Frontal cortex (tissue), 4 donors: ENCODE data around the gene KLHL3. TPM values are rescaled to one million over a fixed set of nuclear protein-coding genes. Genes with fewer than 3 reads are reported as not detected.
"Not testable (repeated sequence)": the region's sequence is repeated elsewhere in the genome, so short reads cannot be mapped to it uniquely, and the experiment has no call there.

ENCODE experiments used
- DNase-seq, 2 donors: peaks; one replicate each; pipeline ENCODE4 v3.0.0; 2012; ENCODE audit warnings: low spot score in 2 of 2
- FAIRE-seq: peaks from 2 replicates; lab custom pipeline; 2012; peaks lifted over from hg19 to GRCh38; lab: Jason Lieb, UNC
- total RNA-seq: library from RNA; depleted of rRNA; stranded (reverse); fragments of >200 nt; gene quantifications from one replicate; pipeline ENCODE4 v1.2.3, GENCODE V29; 2014
- donor health status: control.
- donor health status: control.
- donor health status: control.

KLHL3 gene, protein sequence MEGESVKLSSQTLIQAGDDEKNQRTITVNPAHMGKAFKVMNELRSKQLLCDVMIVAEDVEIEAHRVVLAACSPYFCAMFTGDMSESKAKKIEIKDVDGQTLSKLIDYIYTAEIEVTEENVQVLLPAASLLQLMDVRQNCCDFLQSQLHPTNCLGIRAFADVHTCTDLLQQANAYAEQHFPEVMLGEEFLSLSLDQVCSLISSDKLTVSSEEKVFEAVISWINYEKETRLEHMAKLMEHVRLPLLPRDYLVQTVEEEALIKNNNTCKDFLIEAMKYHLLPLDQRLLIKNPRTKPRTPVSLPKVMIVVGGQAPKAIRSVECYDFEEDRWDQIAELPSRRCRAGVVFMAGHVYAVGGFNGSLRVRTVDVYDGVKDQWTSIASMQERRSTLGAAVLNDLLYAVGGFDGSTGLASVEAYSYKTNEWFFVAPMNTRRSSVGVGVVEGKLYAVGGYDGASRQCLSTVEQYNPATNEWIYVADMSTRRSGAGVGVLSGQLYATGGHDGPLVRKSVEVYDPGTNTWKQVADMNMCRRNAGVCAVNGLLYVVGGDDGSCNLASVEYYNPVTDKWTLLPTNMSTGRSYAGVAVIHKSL
- total RNA-seq: 13.0 TPM

DNA sequence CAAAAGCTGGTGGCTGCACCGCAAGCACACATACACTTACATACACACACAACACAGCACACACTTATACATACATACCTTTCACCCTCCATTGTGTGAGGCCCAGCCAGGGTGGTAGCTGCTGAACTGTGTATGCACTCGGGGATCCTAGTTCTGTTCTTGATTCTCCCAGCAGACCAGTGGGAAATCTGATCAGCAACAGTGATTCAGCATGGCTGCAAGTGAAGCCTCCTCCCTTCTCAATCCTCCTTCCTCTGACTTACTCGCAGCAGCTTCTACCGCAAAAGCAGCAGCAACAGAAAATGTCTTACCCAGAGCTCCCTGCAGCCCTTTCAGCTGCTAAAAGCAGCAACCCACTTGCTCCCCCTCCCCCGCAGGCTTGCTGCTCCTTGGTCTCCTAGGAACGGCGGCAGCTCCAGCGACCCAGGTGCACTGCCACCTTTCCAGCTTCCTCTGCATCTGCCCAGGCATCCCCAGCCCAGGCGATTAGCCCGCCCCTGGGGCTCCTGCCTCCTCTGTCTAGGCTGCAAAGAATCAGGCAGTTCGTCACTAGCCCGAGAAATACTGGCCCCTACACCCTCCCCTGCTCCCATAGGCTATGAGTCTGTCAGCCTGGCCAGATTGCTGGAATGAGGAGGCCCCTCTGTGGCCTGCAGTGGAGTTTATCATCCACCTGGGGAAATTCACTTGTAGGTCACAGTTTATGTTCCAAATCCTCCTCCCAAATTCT is at the start of gene KLHL3:
TSS of gene KLHL3 (minus strand) at position 535 of the 730 bp plus-strand sequence. CDS start at position 92, 443 bp downstream.
- DNase-seq (peak in 1 of 2 donors; percentile 31), FAIRE-seq (no peak)

- no peak for DNase-seq
- FAIRE-seq: no peak
Measured at GRCh38 chr5:137782984-137783536, 47.2 kb upstream of the KLHL3 start.

GRCh38 chr5:137782055-137782454 is 46.2 kb upstream of the KLHL3 start:
- DNase-seq (no peak), FAIRE-seq (peak; percentile 66)

GRCh38 chr5:137778772-137779564 is 43.1 kb upstream of the KLHL3 start:
- FAIRE-seq: peak; percentile 63
- peak in 1 of 2 donors; percentile 26 for DNase-seq

GRCh38 chr5:137767937-137768336 is 32.0 kb upstream of the KLHL3 start:
- not testable (repeated sequence) for DNase-seq, FAIRE-seq

DNA sequence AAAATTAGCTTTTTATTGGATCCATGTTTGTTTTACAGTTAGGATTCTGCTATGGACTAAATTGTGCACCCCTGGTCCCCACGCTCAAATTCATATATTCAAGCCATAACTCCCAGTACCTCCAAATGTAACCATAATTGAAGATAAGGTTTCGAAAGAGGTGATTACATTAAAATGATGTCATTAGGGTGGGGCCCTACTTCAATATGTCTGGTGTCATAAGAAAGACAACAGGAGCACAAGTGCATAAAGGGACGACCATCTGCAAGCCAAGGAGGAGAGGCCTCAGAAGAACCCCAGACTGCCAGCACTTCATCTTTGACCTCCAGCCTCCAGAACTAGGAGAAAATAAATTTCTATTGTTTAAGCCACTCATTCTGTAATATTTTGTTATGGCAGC is 25.7 kb upstream of the KLHL3 start:
- DNase-seq (no peak), FAIRE-seq (no peak)

- FAIRE-seq (no peak), DNase-seq (no peak)
Measured at GRCh38 chr5:137760719-137761516, 25.0 kb upstream of the KLHL3 start.

DNA sequence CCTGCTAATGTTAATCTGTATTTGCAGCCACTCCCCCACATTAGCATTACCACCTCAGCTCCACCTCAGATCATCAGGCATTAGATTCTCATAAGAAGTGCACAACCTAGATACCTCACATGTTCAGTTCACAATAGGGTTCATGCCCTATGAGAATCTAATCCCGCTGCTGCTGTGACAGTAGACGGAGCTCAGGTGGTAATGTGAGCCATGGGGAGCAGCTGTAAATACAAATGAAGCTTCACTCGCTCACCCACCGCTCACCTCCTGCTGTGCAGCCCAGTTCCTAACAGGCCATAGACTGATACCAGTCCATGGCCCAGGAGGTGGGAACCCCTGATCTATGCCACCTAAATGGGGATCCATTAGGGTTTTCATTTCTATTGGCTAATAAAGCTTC is 24.4 kb upstream of the KLHL3 start:
- no peak for DNase-seq
- FAIRE-seq: no peak

DNA sequence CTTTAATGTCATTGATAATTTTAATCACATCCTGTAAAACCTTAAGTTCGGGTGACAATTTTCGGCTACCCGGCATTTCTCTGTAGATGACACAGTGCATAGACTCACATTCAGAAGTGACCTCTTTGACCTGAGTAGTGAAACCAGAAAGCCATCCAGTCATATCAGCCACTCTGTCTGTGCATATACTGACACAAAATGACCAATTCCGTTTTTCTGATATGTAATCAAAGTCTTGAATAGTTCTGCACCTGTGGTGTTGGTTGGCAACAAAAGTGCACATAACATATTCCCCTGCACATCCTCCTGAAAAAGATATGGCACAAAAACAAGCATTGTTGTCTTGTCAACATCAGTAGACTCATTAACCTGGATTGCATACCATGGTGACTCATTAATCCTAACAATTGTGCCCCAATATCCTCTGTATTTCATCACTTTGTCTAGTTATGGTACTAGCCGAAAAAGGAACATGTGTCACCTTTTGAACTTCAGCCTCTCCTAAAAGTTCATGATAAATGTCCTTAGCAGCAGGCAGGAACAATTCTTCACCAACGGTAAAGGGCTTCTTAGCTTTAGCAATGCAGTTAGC is 22.9 kb upstream of the KLHL3 start:
- no peak for FAIRE-seq
- no peak for DNase-seq

- FAIRE-seq (no peak), DNase-seq (no peak)
Measured at GRCh38 chr5:137758121-137758520, 22.2 kb upstream of the KLHL3 start.

DNA sequence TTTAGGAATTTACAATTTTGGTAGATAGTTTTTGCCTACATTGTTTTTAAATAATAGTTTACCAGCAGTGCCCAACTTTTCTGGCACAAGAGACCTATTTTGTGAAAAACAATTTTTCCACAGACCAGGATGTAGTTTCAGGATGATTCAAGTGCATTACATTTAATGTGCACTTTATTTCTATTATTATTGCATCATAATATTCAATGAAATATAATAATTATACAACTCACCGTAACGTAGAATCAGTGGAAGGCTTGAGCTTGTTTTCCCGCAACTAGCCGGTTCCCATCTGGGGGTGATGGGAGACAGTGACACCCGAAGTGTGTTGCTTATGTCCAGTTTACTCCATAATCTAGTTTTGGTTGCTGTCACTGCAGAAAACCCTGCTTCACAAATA is 21.7 kb upstream of the KLHL3 start:
- DNase-seq: no peak
- FAIRE-seq: no peak

DNA sequence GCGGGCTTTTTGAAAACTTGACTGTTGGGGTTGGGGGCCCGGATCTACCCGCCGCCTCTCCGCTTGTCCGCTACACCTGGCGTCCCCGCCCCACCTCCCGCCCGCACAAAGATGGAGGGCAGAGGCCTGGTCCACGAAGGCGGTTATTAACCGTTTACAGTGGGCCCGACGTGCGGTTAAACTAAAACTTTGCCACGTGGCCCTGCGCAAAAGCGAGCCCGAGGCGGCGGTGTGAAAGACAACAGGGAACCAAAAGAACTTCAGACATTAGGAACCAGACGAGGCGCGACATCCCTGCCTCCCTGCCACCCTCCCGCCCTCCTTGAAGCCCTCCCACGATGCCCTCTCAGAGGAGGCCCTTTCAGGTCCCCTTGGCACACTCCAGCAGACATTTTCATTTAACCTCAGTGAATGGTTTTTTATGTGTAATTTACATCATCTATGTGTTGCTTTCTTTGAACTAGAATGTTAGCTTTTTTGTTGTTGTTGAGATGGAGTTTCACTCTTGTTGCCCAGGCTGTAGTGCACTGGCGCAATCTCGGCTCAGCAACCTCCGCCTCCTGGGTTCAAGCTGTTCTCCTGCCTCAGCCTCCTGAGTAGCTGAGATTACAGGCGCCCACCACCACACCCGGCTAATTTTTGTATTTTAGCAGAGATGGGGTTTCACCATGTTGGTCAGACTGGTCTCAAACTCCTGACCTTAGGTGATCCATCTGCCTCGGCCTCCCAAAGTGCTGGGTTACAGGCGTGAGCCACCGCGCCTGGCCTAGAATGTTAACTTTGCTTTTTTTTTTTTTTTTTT is 19.3 kb upstream of the KLHL3 start:
- peak in 1 of 2 donors; percentile 25 for DNase-seq
- no peak for FAIRE-seq

- DNase-seq: peak; percentile 96 to 97
- FAIRE-seq: no peak
Measured at GRCh38 chr5:137754188-137754960, 18.5 kb upstream of the KLHL3 start, which contains the start of gene HNRNPA0. TSS of gene HNRNPA0 (minus strand) at chr5:137754363. CDS start at chr5:137754066, 297 bp downstream.

- DNase-seq (peak; percentile 33 to 62), FAIRE-seq (no peak)
Measured at GRCh38 chr5:137753691-137754187, 17.9 kb upstream of the KLHL3 start.

DNA sequence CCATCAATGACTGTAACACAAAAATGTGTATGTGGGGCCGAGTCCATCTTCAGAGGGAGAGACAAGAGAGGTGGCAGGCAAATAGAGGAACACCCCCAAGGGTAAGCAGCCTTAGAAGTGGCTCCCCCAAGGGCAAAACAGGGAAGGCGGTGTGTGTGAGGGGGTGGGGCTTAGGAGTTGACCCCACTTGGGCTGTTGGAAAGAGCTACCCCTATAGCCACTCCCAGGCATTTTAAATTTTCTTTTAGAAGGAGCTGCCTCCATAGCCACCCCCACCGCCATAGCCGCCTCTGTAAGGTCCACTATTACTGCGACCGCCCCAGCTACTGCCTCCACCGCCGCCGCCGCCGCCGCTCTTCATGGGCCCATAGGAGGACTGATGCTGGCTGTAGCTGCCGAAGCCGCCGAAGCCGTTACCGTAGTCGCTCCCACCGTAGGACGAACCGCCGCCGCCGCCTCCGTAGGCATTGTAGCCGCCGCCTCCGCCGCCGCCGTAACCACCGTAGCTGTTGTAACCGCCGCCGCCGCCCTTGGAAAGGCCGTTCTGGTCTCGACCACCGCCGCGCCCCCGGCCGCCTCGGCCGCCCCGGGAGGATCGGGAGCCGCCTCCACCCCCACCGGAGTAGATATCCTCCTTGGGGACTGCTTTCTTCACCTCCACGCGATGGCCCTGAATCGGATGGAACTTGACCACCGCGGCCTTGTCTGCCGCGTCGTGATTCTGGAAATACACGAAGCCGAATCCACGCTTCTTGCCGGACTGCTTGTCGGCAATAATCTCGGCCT is 17.2 kb upstream of the KLHL3 start:
- no peak for FAIRE-seq
- DNase-seq: peak in 1 of 2 donors; percentile 44
